ENCODE results near the gene ACTN1. TPM values are rescaled to one million over a fixed set of nuclear protein-coding genes. Genes with fewer than 3 reads are reported as not detected.

Gene ACTN1
- total and polyA plus RNA-seq, 2 of the 8 experiments (the other 6 are each of a cell fraction or from before 2014, with no cell fraction given) = 236 to 262 TPM

GRCh38 chr14:68834816-68835215 lies 144.3 kb downstream of the ACTN1 start:
- FAIRE-seq (no peak), DNase-seq (ENCODE audit: low read depth in 1 of 2, low spot score in 2 of 2) (no peak)
- Histone ChIP-seq H3K27ac (ENCODE audit: low read depth, low read length) (no peak overlapping the region), H3K23me2 (ENCODE audit: low read depth, low read length) (no peaks in the 10 kb centered on the region), H3K36me3 (ENCODE audit: control insufficient read depth in 2 of 4, insufficient read depth in 4 of 4, low read length in 3 of 4) (no peaks in the 10 kb centered on the region; a peak in 1 of 8 replicates), H4K91ac (replicated peaks; ENCODE audit: insufficient read length, low read length) (no peak overlapping the region), H3K14ac (ENCODE audit: insufficient read length) (no peak overlapping the region), H2BK120ac (replicated peaks; ENCODE audit: low read depth, low read length) (no peak overlapping the region), H3K27me3 (replicated peaks in 1 of 4; ENCODE audit: control insufficient read depth in 3 of 4, extremely low read depth in 1 of 4, insufficient read depth in 3 of 4, low read length in 3 of 4) (no peaks in the 10 kb centered on the region), H3K4me2 (ENCODE audit: insufficient read depth in 1 of 2, low read depth in 2 of 2, low read length in 2 of 2) (no peak overlapping the region), H2BK15ac (ENCODE audit: low read length) (no peak overlapping the region), H2BK12ac (ENCODE audit: low read depth, low read length) (no peak overlapping the region), H3K79me2 (ENCODE audit: control insufficient read depth in 1 of 2, insufficient read depth in 2 of 2, low read length in 2 of 2) (no peaks in the 10 kb centered on the region), H3K79me1 (ENCODE audit: low read depth, low read length) (no peaks in the 10 kb centered on the region), H3K9ac (replicated peaks in 1 of 4; ENCODE audit: extremely low read depth in 1 of 4, low read depth in 3 of 4, low read length in 3 of 4) (no peak overlapping the region), H3K9me3 (ENCODE audit: insufficient read depth in 2 of 2, low read depth in 1 of 2, low read length in 1 of 2) (no peaks in the 10 kb centered on the region), H3K4me1 (replicated peaks in 1 of 4; ENCODE audit: control insufficient read depth in 3 of 4, insufficient read depth in 4 of 4, low read length in 3 of 4) (no peaks in the 10 kb centered on the region), H2AK5ac (ENCODE audit: low read depth, low read length) (no peak overlapping the region), H4K20me1 (replicated peaks in 1 of 2; ENCODE audit: control insufficient read depth in 1 of 2, insufficient read depth in 2 of 2, low read length in 2 of 2) (no peaks in the 10 kb centered on the region), H3K4me3 (ENCODE audit: extremely low read depth in 1 of 4, insufficient read depth in 2 of 4, low read depth in 3 of 4, low read length in 4 of 4) (no peak overlapping the region), H3K56ac (replicated peaks; ENCODE audit: insufficient read length, low read depth, low read length) (no peak overlapping the region), H4K8ac (ENCODE audit: extremely low read depth, insufficient read depth, low read length) (no peak overlapping the region), H3K23ac (ENCODE audit: insufficient read length) (no peak overlapping the region), H2BK20ac (ENCODE audit: low read length) (no peak overlapping the region), H3K4ac (replicated peaks; ENCODE audit: insufficient read length, low read depth, low read length) (no peak overlapping the region), H2AFZ (ENCODE audit: low read length) (no peak overlapping the region), H3K18ac (ENCODE audit: extremely low read depth, low read length) (no peak overlapping the region), H2BK5ac (ENCODE audit: low read depth, low read length) (no peak overlapping the region), H4K5ac (ENCODE audit: insufficient read length, low read depth, low read length) (no peak overlapping the region)
- TF ChIP-seq CEBPB (IDR thresholded peaks at IDR 0.05; ENCODE audit: low read depth, low read length) = no peak
- TF ChIP-seq, protein P1, sequence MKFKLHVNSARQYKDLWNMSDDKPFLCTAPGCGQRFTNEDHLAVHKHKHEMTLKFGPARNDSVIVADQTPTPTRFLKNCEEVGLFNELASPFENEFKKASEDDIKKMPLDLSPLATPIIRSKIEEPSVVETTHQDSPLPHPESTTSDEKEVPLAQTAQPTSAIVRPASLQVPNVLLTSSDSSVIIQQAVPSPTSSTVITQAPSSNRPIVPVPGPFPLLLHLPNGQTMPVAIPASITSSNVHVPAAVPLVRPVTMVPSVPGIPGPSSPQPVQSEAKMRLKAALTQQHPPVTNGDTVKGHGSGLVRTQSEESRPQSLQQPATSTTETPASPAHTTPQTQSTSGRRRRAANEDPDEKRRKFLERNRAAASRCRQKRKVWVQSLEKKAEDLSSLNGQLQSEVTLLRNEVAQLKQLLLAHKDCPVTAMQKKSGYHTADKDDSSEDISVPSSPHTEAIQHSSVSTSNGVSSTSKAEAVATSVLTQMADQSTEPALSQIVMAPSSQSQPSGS (IDR thresholded peaks at IDR 0.05; ENCODE audit: low read length) = no peak
- TF ChIP-seq TAF7 (optimal IDR thresholded peaks at IDR 0.05; ENCODE audit: borderline replicate concordance, low read depth, low read length) = no peak
- POLR2A ChIA-PET (ENCODE audit: partially characterized antibody) = no interaction called here
- WGBS, 2 experiments (ENCODE audit: extremely low coverage in 1 of 2, insufficient coverage in 1 of 2, insufficient read length in 1 of 2, insufficient replicate concordance in 2 of 2, low coverage in 1 of 2, low lambda C conversion rate in 2 of 2, missing lambda C conversion rate in 1 of 2) = 77% methylated on average over 6 of the region's 6 CpGs; no CpG with 5 or more reads in 1 of the 2 experiments
- CTCF ChIA-PET (ENCODE audit: partially characterized antibody) = interaction anchor here (1.7 kb wide), 1 partner anchor 10 kb away, joined by 5 read pairs; no protein-coding TSS in a partner anchor

Data from H1 (cell line).